Spleen (tissue), 7 donors: Measurements from ENCODE around the gene DYRK1A.

Source experiments
- CTCF ChIP-seq, 11 experiments: fragments of 200-600 bp in 7 of 11; fragments of 450-650 bp in 4 of 11; sonication (generic) in 4 of 11; IDR thresholded peaks in 8 of 11; conservative IDR thresholded peaks in 3 of 11; 1 replicate in 7 of 11; 2 replicates in 4 of 11; pipeline versions ENCODE4 v1.4.0 to v1.8.0; 2016 to 2021; ENCODE audit warnings: antibody characterized with exemption in 11 of 11, inconsistent platforms in 4 of 11, mild to moderate bottlenecking in 1 of 11
- POLR2A ChIP-seq, 3 donors: fragments of 450-650 bp; IDR thresholded peaks; one replicate each; pipeline ENCODE4 v1.5.1; 2017; ENCODE audit warnings: antibody characterized with exemption in 3 of 3, mild to moderate bottlenecking in 1 of 3
- POLR2AphosphoS5 ChIP-seq, 3 donors: sonication (generic); formaldehyde crosslinking; IDR thresholded peaks; one replicate each; pipeline ENCODE4 v1.5.1; 2017; ENCODE audit warnings: antibody characterized with exemption in 3 of 3
- donor health status: DM: no; HTN: no; CAD: no; lungs with moderate emphysema.
- donor health status: DM: no; HTN: no; CAD: no.
- donor health status: DM: no; HTN: no; CAD: no.

DNA sequence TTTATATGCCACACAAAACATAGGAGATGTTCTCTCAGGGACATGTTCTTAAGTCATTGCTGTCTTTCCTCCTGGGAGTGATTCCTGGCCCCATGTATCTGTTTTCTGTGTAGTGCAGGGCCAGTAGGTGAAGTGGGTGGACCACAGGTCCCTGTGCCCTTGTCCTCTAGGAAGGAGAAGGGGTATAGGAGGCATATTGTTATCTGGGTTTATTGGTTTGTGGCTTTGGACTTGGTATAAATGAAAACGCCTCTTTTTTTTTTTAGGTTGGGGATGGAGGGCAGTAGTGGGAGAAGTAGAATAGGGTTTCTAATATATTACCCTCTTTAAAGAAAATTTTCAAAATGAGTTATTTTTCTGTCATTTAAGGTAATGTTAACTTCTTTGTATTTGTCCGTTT, 29.4 kb downstream of the DYRK1A start:
- TF ChIP-seq CTCF (IDR thresholded peaks at IDR 0.05 in 8 of 11, conservative IDR thresholded peaks at IDR 0.05 in 3 of 11) (no peak), POLR2A (IDR thresholded peaks at IDR 0.05) (no peak), POLR2AphosphoS5 (IDR thresholded peaks at IDR 0.05) (no peak)
